GM12891 (cell line): ENCODE results near the gene POLDIP2.

Experiments used
- DNase-seq: peaks from one replicate; pipeline ENCODE4 v3.0.0; 2011; ENCODE audit warnings: low spot score; ENCODE audit not compliant: insufficient read length
- FAIRE-seq: peaks from 2 replicates; lab custom pipeline; 2011; peaks lifted over from hg19 to GRCh38; lab: Jason Lieb, UNC
- PAX5 ChIP-seq: IDR thresholded peaks from 2 replicates; pipeline ENCODE4 v1.6.1; 2011; ENCODE audit warnings: low read length, moderate library complexity, mild to moderate bottlenecking; ENCODE audit not compliant: insufficient read depth, severe bottlenecking
- POLR2A ChIP-seq: IDR thresholded peaks from 2 replicates; pipeline ENCODE4 v1.6.1; 2011; ENCODE audit warnings: low read depth, low read length, control low read depth
- POLR2AphosphoS5 ChIP-seq: IDR thresholded peaks from 2 replicates; pipeline ENCODE4 v1.6.1; 2011; ENCODE audit warnings: low read depth, low read length, control low read depth
- POU2F2 ChIP-seq: IDR thresholded peaks from 2 replicates; pipeline ENCODE4 v1.6.1; 2011; ENCODE audit warnings: low read depth, mild to moderate bottlenecking, control low read depth, low read length, moderate library complexity
- SPI1 ChIP-seq: IDR thresholded peaks from 2 replicates; pipeline ENCODE4 v1.6.1; 2011; ENCODE audit warnings: low read depth, low read length, control low read depth
- TAF1 ChIP-seq: IDR thresholded peaks from 2 replicates; pipeline ENCODE4 v1.6.1; 2011; ENCODE audit warnings: low read depth, low read length, control low read depth

POLDIP2 gene

GRCh38 chr17:28379814-28380801 is 22.8 kb upstream of the POLDIP2 start:
- no peak for TF ChIP-seq POLR2AphosphoS5
- no peak for TF ChIP-seq POLR2A
- no peak for FAIRE-seq
- no peak for DNase-seq

GRCh38 chr17:28372945-28373274 is 15.6 kb upstream of the POLDIP2 start:
- no peak for TF ChIP-seq POLR2A
- no peak for TF ChIP-seq POLR2AphosphoS5
- no peak for TF ChIP-seq TAF1
- DNase-seq (no peak), FAIRE-seq (no peak)

- TF ChIP-seq PAX5 (no peak), POU2F2 (no peak), TAF1 (no peak), SPI1 (no peak), POLR2A (no peak), POLR2AphosphoS5 (no peak)
- peak; percentile 43 for FAIRE-seq
- DNase-seq = peak; percentile 52
These were observed 15.0 kb upstream of the POLDIP2 start for GRCh38 chr17:28372203-28372944.

GRCh38 chr17:28371245-28372202 is 14.2 kb upstream of the POLDIP2 start, which contains the start of gene SARM1:
TSS of gene SARM1 (plus strand) at chr17:28371694. CDS start at chr17:28372033, 339 bp downstream.
- FAIRE-seq = peak; percentile 97
- TF ChIP-seq POU2F2 (no peak), POLR2AphosphoS5 (no peak), SPI1 (no peak), PAX5 (no peak), TAF1 (no peak), POLR2A (0 out of 2 replicates have a peak, but pooled peaks have one; percentile 37)
- DNase-seq = peak; percentile 97

- no peak for TF ChIP-seq POLR2AphosphoS5
- TF ChIP-seq SPI1 = no peak
- no peak for TF ChIP-seq POLR2A
- no peak for TF ChIP-seq POU2F2
- TF ChIP-seq PAX5 = no peak
- TF ChIP-seq TAF1 = no peak
- FAIRE-seq = no peak
These were observed 13.4 kb upstream of the POLDIP2 start for GRCh38 chr17:28370744-28371103.

GRCh38 chr17:28370035-28370743 is 12.9 kb upstream of the POLDIP2 start, which contains the start of gene VTN:
TSS of gene VTN (minus strand) at chr17:28370307. CDS start at chr17:28370203, 104 bp downstream.
- DNase-seq (no peak), FAIRE-seq (no peak)
- no peak for TF ChIP-seq SPI1

More at GRCh38 chr17:28370744-28371103, 13.4 kb upstream of the POLDIP2 start:
- DNase-seq = no peak

GRCh38 chr17:28369684-28370034 is 12.3 kb upstream of the POLDIP2 start:
- TF ChIP-seq PAX5 (no peak), POLR2AphosphoS5 (no peak), SPI1 (no peak), POU2F2 (no peak), TAF1 (no peak), POLR2A (no peak)
- FAIRE-seq (no peak), DNase-seq (no peak)

- FAIRE-seq (no peak), DNase-seq (no peak)
- TF ChIP-seq POLR2A = peak; percentile 25; the same call in 1 of the 2 replicates
- TF ChIP-seq POLR2AphosphoS5 = no peak
- no peak for TF ChIP-seq PAX5
- TF ChIP-seq TAF1 = no peak
These were observed 11.8 kb upstream of the POLDIP2 start for GRCh38 chr17:28368915-28369683.

GRCh38 chr17:28368306-28368831 is 11.0 kb upstream of the POLDIP2 start:
- FAIRE-seq = no peak
- TF ChIP-seq PAX5 = no peak
- no peak for TF ChIP-seq POLR2A
- no peak for TF ChIP-seq SPI1
- TF ChIP-seq TAF1 = no peak
- TF ChIP-seq POLR2AphosphoS5 = no peak
- no peak for TF ChIP-seq POU2F2
- DNase-seq = no peak
